K562 treated with DMSO at 1 percent for 12 hours (cell line): ENCODE results near the gene PIP4K2A. TPM values are rescaled to one million over a fixed set of nuclear protein-coding genes. Genes with fewer than 3 reads are reported as not detected.

ENCODE experiments used
- total RNA-seq: library from RNA; unstranded; fragments of 300-600 nt; gene quantifications from 2 replicates; pipeline ENCODE4 v1.2.3, GENCODE V29; 2022; ENCODE audit not compliant: insufficient read depth

The PIP4K2A gene
- 14.6 and 39.3 TPM in 2 replicates for total RNA-seq

GRCh38 chr10:22714479-22715289 is at the start of gene PIP4K2A:
Gene PIP4K2A (minus strand): TSS chr10:22714578. CDS start chr10:22714326, 252 bp downstream.

Other genes starting within 250 kb of the PIP4K2A start
- gene ARMC3, start 213.5 kb upstream of the PIP4K2A start, total RNA-seq = not detected in 2 replicates